OCI-LY1 (cell line): ENCODE results near the gene CDC42BPB.
A peak's percentile ranks its signal among the peaks of the same experiment; 100 is the strongest.

ENCODE experiments used
- H2AFZ ChIP-seq: fragments of 200-600 bp; sonication (generic), shearing (Covaris generic); 2 replicates; pipeline ENCODE4 v1.6.0; 2014; ENCODE audit warnings: antibody characterized with exemption, mild to moderate bottlenecking, low read length
- H3F3A ChIP-seq: fragments of 200-600 bp; sonication (generic), shearing (Covaris generic); 2 replicates; pipeline ENCODE4 v1.6.0; 2014; ENCODE audit warnings: mild to moderate bottlenecking, antibody characterized with exemption, low read length, moderate library complexity; ENCODE audit not compliant: insufficient read depth
- H3K27ac ChIP-seq: fragments of 200-600 bp; sonication (generic); 2 replicates; pipeline ENCODE4 v1.5.1; 2014; ENCODE audit warnings: low read length, mixed run types, mild to moderate bottlenecking, low read depth; ENCODE audit not compliant: poor library complexity, severe bottlenecking
- H3K27me3 ChIP-seq: fragments of 200-600 bp; sonication (generic); 2 replicates; pipeline ENCODE4 v1.6.0; 2014; ENCODE audit warnings: antibody characterized with exemption, mild to moderate bottlenecking, low read length, moderate library complexity; ENCODE audit not compliant: insufficient read depth
- H3K36me3 ChIP-seq: fragments of 200-600 bp; sonication (generic); 2 replicates; pipeline ENCODE4 v1.6.1; 2014; ENCODE audit warnings: mild to moderate bottlenecking, antibody characterized with exemption, low read length, moderate library complexity, mixed read lengths; ENCODE audit not compliant: insufficient read depth
- H3K4me1 ChIP-seq: fragments of 200-600 bp; sonication (generic); 2 replicates; pipeline ENCODE4 v1.5.1; 2014; ENCODE audit warnings: mild to moderate bottlenecking, low read length, moderate library complexity; ENCODE audit not compliant: insufficient read depth, severe bottlenecking
- H3K4me2 ChIP-seq: fragments of 200-600 bp; sonication (generic), shearing (Covaris generic); 2 replicates; pipeline ENCODE4 v1.6.1; 2014; ENCODE audit warnings: low read length
- H3K4me3 ChIP-seq: fragments of 200-600 bp; sonication (generic); 2 replicates; pipeline ENCODE4 v1.5.1; 2014; ENCODE audit warnings: low read length, low read depth, mild to moderate bottlenecking, mixed read lengths; ENCODE audit not compliant: poor library complexity, severe bottlenecking
- H3K79me2 ChIP-seq: fragments of 200-600 bp; shearing (Covaris generic); 2 replicates; pipeline ENCODE4 v1.6.1; 2016; ENCODE audit warnings: mixed run types, low read length, mixed read lengths; ENCODE audit not compliant: insufficient read depth
- H3K9ac ChIP-seq: fragments of 200-600 bp; sonication (generic), shearing (Covaris generic); 2 replicates; pipeline ENCODE4 v1.6.1; 2014; ENCODE audit warnings: mild to moderate bottlenecking, low read length, mixed read lengths
- H3K9me2 ChIP-seq: fragments of 200-600 bp; sonication (generic), shearing (Covaris generic); 2 replicates; pipeline ENCODE4 v1.6.1; 2014; ENCODE audit warnings: low read depth, mild to moderate bottlenecking, low read length, mixed read lengths
- H3K9me3 ChIP-seq: fragments of 200-600 bp; shearing (Covaris generic); 2 replicates; pipeline ENCODE4 v1.6.1; 2014; ENCODE audit warnings: low read length, mixed read lengths
- H4K20me1 ChIP-seq: fragments of 200-600 bp; sonication (generic), shearing (Covaris generic); 2 replicates; pipeline ENCODE4 v1.6.0; 2016; ENCODE audit warnings: mild to moderate bottlenecking, low read length; ENCODE audit not compliant: insufficient read depth
- CTCF ChIP-seq: fragments of 200-600 bp; sonication (generic), shearing (Covaris generic); IDR thresholded peaks from 2 replicates; pipeline ENCODE4 v1.5.1; 2017; ENCODE audit warnings: mild to moderate bottlenecking, antibody characterized with exemption, low read length, moderate library complexity, mixed read lengths
- EZH2 ChIP-seq: fragments of 200-600 bp; sonication (generic), shearing (Covaris generic); IDR thresholded peaks from 2 replicates; pipeline ENCODE4 v1.8.0; 2017; ENCODE audit warnings: borderline replicate concordance, mixed run types, mild to moderate bottlenecking, antibody characterized with exemption, low read length, moderate library complexity, mixed read lengths

The CDC42BPB gene

GRCh38 chr14:102949801-102950451, 107.4 kb downstream of the CDC42BPB start:
- peak overlapping the region; percentile 40 for H3K4me2 ChIP-seq
- H3K27ac ChIP-seq, result peak overlapping the region; percentile 97
- H3K4me1 ChIP-seq, result peaks cover 89% of the 10 kb centered on the region
- H3K27me3 ChIP-seq, result no peaks in the 10 kb centered on the region
- H2AFZ ChIP-seq, result no peak overlapping the region
- TF ChIP-seq CTCF (no peak), EZH2 (no peak)
- H4K20me1 ChIP-seq, result no peaks in the 10 kb centered on the region
- H3K4me3 ChIP-seq, result peak overlapping the region; percentile 1
- H3K79me2 ChIP-seq, result no peaks in the 10 kb centered on the region
- no peaks in the 10 kb centered on the region for H3K9me3 ChIP-seq
- H3K36me3 ChIP-seq, result no peaks in the 10 kb centered on the region; the same call in 1 of the 2 replicates
- no peaks in the 10 kb centered on the region for H3K9me2 ChIP-seq
- peak overlapping the region; percentile 56 for H3K9ac ChIP-seq
- H3F3A ChIP-seq, result no peaks in the 10 kb centered on the region

- Histone ChIP-seq H3K27me3 (no peaks in the 10 kb centered on the region), H3K9me3 (no peaks in the 10 kb centered on the region), H3F3A (no peaks in the 10 kb centered on the region), H4K20me1 (no peaks in the 10 kb centered on the region), H3K9me2 (no peaks in the 10 kb centered on the region), H3K36me3 (no peaks in the 10 kb centered on the region; the same call in 1 of the 2 replicates), H3K4me3 (peak overlapping the region; percentile 4), H3K27ac (peak overlapping the region; percentile 97), H3K9ac (peak overlapping the region; percentile 56), H3K79me2 (no peaks in the 10 kb centered on the region), H3K4me1 (peaks cover 82% of the 10 kb centered on the region), H2AFZ (no peak overlapping the region), H3K4me2 (peak overlapping the region; percentile 40)
- TF ChIP-seq EZH2 (no peak), CTCF (no peak)
Observed at GRCh38 chr14:102949062-102949800, 108.1 kb downstream of the CDC42BPB start.

GRCh38 chr14:102948698-102949061, 108.7 kb downstream of the CDC42BPB start:
- Histone ChIP-seq H3K27me3 (no peaks in the 10 kb centered on the region), H3K79me2 (no peaks in the 10 kb centered on the region), H2AFZ (no peak overlapping the region), H3K36me3 (no peaks in the 10 kb centered on the region; the same call in 1 of the 2 replicates), H3K4me1 (peaks cover 77% of the 10 kb centered on the region), H3K9me2 (no peaks in the 10 kb centered on the region), H3F3A (no peaks in the 10 kb centered on the region), H3K4me2 (peak overlapping the region; percentile 40), H3K9me3 (no peaks in the 10 kb centered on the region), H3K9ac (peak overlapping the region; percentile 56; the same call in 1 of the 2 replicates), H4K20me1 (no peaks in the 10 kb centered on the region), H3K27ac (peak overlapping the region; percentile 97), H3K4me3 (peak overlapping the region; percentile 4)
- no peak for TF ChIP-seq CTCF
- no peak for TF ChIP-seq EZH2
